22Rv1 (cell line): ENCODE data around the gene ZNF107.

ENCODE experiments used
- ZFX ChIP-seq: fragments of 450-650 bp; IDR thresholded peaks from 2 replicates; pipeline ENCODE4 v1.6.1; 2017; ENCODE audit warnings: antibody characterized with exemption, borderline replicate concordance
- TF ChIP-seq, protein P1 (sequence below): fragments of 450-650 bp; IDR thresholded peaks from 2 replicates; pipeline ENCODE4 v1.5.1; 2017; ENCODE audit warnings: mild to moderate bottlenecking

DNA sequence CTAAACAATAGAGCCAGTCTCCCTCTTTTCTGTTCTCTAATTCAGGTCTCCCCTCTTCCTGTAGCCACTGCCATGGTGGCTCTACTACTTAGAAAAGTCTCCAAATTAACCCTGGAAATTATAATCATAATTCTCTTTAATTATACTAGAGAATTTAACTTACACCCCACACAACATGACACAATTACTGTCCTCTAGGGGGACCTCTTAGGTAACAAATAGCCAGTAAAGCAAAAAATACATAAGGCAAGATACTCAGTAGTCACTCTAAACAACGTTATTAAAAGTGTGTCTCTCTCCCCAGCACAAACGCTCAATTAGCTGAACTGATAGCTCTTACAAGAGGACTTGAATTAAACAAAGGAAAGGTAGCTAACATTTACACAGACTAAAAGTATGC is 44.3 kb upstream of the ZNF107 start:
- TF ChIP-seq, protein P1, sequence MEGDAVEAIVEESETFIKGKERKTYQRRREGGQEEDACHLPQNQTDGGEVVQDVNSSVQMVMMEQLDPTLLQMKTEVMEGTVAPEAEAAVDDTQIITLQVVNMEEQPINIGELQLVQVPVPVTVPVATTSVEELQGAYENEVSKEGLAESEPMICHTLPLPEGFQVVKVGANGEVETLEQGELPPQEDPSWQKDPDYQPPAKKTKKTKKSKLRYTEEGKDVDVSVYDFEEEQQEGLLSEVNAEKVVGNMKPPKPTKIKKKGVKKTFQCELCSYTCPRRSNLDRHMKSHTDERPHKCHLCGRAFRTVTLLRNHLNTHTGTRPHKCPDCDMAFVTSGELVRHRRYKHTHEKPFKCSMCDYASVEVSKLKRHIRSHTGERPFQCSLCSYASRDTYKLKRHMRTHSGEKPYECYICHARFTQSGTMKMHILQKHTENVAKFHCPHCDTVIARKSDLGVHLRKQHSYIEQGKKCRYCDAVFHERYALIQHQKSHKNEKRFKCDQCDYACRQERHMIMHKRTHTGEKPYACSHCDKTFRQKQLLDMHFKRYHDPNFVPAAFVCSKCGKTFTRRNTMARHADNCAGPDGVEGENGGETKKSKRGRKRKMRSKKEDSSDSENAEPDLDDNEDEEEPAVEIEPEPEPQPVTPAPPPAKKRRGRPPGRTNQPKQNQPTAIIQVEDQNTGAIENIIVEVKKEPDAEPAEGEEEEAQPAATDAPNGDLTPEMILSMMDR = no peak
- TF ChIP-seq ZFX = no peak
